Ishikawa (cell line): ENCODE data around the gene NACAD.

Experiments used
- CREB1 ChIP-seq: IDR thresholded peaks from 2 replicates; pipeline ENCODE4 v1.6.1; 2012; ENCODE audit warnings: low read depth
- EP300 ChIP-seq: IDR thresholded peaks from 2 replicates; pipeline ENCODE4 v1.6.1; 2012; ENCODE audit warnings: borderline replicate concordance
- MAX ChIP-seq: IDR thresholded peaks from 2 replicates; pipeline ENCODE4 v1.6.1; 2012
- NFIC ChIP-seq: IDR thresholded peaks from 2 replicates; pipeline ENCODE4 v1.6.1; 2012
- REST ChIP-seq: IDR thresholded peaks from 2 replicates; pipeline ENCODE4 v1.6.1; 2012; ENCODE audit warnings: low read depth, mild to moderate bottlenecking
- TAF1 ChIP-seq: IDR thresholded peaks from 2 replicates; pipeline ENCODE4 v1.6.1; 2012; ENCODE audit warnings: low read depth, mild to moderate bottlenecking
- TEAD4 ChIP-seq: IDR thresholded peaks from 2 replicates; pipeline ENCODE4 v1.6.1; 2012
- YY1 ChIP-seq: IDR thresholded peaks from 2 replicates; pipeline ENCODE4 v1.6.1; 2012; ENCODE audit warnings: low read depth
- ZBTB7A ChIP-seq: IDR thresholded peaks from 2 replicates; pipeline ENCODE4 v1.6.1; 2012; ENCODE audit warnings: low read depth

- TF ChIP-seq REST (no peak), MAX (no peak), TAF1 (no peak), CREB1 (no peak), ZBTB7A (no peak), TEAD4 (no peak), YY1 (no peak), NFIC (no peak), EP300 (no peak)
Observed at GRCh38 chr7:45080958-45081669, 7.7 kb downstream of the NACAD start.
